Posterior cingulate gyrus (tissue), 11 donors: Measurements from ENCODE around the gene CHPF.

ENCODE experiments used
- DNase-seq, 10 donors: peaks; one replicate each; pipeline versions ENCODE4 v3.0.0 to v3.0.0-alpha.2; 2020 to 2021; ENCODE audit warnings: mixed read lengths in 3 of 10
- intact Hi-C: fragments of 100-400 bp; cut with DNase I; formaldehyde crosslinking; loops from one replicate; pipeline ENCODE4 v1.15.1; 2023

CHPF gene, protein sequence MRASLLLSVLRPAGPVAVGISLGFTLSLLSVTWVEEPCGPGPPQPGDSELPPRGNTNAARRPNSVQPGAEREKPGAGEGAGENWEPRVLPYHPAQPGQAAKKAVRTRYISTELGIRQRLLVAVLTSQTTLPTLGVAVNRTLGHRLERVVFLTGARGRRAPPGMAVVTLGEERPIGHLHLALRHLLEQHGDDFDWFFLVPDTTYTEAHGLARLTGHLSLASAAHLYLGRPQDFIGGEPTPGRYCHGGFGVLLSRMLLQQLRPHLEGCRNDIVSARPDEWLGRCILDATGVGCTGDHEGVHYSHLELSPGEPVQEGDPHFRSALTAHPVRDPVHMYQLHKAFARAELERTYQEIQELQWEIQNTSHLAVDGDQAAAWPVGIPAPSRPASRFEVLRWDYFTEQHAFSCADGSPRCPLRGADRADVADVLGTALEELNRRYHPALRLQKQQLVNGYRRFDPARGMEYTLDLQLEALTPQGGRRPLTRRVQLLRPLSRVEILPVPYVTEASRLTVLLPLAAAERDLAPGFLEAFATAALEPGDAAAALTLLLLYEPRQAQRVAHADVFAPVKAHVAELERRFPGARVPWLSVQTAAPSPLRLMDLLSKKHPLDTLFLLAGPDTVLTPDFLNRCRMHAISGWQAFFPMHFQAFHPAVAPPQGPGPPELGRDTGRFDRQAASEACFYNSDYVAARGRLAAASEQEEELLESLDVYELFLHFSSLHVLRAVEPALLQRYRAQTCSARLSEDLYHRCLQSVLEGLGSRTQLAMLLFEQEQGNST

DNA sequence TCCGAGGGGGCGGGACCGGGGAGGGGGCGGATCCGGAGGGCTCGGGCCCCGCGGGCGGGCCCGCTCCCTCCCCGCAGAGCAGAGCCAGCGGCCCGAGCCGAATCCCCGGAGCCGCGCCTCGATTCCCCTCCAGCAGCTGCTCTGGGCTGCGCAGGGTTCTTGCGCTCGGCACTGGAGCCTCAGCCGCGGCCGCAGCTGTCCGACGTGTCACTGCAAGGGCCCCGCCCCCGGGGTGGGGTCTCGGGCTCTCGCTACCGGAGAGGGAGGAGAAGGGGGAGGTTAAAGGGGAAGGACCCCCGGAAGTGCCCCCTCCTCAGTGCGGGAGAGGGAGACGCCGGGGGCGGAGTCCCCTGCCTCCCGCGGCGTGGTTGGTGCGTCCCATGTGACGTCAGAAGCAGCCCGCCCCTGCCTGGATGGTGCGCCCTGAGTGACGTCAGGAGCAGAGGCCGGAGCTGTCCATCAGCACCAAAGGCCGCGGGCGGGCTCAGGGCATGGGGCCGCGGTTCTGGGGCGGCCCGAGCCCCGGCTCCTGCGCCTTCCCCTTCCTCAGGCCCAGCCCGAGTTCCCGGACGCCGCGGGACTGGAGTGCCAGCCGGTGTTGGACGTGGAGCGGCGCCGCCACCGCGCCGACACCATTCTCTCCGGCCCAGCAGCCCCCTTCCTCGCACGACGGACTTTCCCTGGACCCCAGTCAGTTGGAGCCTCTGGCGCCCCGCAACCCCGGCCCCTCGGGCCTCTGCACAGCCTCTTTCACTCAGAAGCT lies at the start of gene CHPF, which contains the start of gene TMEM198:
Gene CHPF (minus strand): TSS at position 214 of the 763 bp plus-strand sequence. CDS start 271 bp downstream, outside the sequence.
Gene TMEM198 (plus strand): TSS at position 433 of the 763 bp plus-strand sequence. CDS start 700 bp downstream, outside the sequence.
- intact Hi-C loops: loop anchor here (2.0 to 5.0 kb wide), 3 partner anchors 53 to 156 kb away; partner anchors contain the start of genes DNPEP and STK11IP
- DNase-seq: peak; percentile 98 to 100 (median 100)

DNA sequence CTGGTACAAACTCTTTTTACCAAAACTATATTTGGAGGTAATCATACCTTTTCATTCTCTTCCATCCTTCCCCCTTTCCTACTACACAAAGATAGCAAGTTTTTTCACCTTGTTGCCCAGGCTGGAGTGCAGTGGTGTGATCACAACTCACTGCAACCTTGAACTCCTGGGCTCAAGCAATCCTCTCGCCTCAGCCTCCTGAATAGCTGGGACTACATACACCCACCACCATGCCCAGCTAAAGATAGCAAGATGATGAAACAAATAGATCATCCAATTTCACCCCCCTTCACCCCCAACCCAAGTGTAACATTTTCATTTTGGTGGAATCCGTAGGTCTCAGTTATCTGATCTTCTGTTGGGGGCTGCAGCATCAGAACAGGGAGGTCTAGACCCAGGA lies 49.5 kb upstream of the CHPF start:
- intact Hi-C loops: no loop called here
- peak in 2 of 10 donors; percentile 0 to 1 for DNase-seq

DNA sequence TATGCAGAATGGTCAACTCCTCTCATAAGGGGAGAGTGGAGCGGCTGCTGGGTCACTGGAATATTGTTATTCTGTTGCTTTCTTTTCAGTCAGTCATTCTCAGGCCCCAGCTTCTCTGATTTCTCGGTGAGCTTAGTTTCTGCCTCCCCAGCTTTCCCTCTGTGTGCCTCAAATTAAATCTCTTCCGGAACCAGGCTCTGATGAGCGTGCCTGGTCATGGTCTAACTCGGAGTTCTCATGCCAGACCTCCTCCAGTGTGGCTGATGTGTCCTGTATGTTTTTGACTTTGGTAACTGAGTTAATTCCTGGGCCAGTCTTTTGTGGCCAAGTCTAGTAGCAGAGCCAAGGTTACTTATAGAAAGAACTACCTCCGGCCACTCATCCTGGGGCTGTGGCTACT lies 49.1 kb upstream of the CHPF start:
- intact Hi-C loops: no loop called here
- peak in 3 of 10 donors; percentile 0 to 27 (median 8) for DNase-seq

DNA sequence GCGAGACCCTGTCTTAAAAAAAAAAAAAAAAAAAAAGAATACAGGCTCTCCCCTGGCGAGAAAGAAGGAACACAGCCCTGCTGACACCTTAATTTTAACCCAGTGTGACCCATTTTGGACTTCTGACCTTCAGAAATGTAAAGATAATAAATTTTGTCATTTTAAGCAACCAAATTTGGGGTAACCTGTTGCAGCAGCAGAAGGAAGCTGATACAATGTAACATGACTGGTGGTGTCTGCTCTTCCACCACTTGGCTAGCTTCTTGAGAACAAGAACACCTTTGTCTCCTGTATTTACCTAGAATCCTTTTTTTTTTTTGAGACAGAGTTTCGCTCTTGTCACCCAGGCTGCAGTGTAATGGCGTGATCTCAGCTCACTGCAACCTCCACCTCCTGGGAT lies 47.5 kb upstream of the CHPF start:
- DNase-seq: no peak
- intact Hi-C loops: no loop called here

DNA sequence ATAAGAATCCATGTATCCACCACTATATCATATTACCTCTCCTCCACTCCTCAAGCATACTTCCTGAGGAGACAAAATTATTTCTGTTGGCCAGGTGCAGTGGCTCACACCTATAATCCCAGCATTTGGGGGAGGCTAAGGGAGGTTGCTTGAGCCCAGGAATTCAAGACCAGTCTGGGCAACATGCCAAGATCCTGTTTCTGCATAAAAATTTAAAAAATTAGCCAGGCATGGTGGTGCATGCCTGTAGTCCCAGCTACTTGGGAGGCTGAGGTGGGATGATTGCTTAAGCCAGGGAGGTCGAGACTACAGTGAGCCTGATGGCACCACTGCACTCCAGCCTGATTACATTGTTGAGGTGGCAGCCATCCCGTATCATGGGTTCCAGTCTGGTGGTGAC lies 37.7 kb upstream of the CHPF start:
- peak in 2 of 10 donors; percentile 1 to 13 for DNase-seq
- intact Hi-C loops: no loop called here

DNA sequence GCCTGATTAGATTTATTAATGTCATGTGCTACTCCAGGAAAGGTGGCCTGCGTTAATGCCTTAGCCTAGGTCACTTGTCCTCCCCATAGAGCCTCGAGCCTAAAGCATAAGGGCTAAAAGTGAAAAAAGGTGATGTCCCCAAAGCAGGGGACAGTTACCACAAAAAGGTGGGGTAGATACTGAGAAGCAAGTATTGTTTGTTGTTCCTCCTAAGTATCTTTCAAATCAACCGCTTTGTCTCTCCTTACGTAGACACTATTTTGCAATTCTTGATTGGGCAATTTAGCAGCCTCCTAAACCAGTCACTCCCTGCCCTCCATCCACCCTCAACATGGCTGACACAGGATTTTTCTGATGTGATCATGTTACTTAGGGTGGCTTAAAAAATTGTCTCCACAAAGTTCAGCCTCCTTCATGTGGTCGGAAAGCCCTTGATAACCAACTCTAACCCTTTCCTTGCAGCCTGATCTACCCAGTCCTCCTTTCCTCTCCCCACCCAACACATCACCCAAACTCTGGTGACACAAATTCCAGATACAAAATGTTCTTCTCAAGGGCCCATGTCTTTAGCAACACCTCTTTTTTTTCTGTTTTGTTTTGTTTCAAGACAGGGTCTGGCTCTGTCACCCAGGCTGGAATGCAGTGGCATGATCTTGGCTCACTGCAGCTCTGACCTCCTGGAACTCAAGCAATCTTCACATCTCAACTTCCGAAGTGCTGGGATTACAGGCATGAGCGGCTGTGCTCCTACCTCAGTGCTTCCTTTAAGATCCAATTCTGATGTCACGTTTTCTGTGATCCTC lies 35.4 kb upstream of the CHPF start:
- DNase-seq: peak in 1 of 10 donors; percentile 3
- intact Hi-C loops: no loop called here

DNA sequence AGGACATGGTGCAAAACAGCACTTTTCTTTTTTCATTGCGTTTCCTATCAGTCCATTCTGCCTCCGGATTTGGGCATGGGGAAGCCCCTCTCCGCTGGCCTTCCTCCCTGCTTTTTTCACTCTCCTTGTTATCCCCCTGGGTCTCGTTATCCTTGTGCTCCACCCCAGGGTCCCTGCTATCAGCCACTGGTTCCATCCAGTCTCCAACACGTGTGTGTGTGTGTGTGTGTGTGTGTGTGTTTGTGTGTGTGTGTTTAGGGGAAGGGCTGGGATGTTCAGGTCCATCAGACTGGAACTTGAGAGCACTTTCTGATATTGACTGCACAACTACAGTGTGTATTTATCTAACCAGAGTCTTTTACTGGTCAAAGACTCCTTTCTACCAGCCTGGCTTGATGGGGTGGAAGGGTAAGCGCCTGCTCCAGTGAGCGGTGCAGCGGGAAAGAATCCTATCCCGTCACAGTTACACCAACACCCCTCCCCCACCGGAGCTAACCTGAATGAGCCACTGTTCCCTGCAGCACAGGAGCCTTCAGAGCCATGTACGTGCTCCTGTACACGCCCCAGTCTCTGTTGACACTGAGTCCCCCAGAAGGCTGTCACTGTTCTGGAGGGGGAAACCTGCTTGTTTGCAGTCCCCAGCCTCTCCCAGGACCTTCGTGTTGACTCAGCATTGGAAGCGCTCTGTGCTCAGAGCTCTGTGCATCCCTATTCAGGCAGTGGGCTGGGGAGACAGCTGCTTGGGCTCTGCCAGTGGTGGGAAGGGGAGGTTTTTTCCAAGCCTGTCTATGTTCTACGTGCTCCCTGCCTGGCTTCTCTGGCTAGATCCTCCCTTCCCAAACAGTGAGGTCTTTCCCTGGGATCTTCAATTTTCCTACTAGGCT lies 33.1 kb upstream of the CHPF start:
- DNase-seq: peak in 4 of 10 donors; percentile 14 to 69 (median 66)
- intact Hi-C loops: no loop called here

DNA sequence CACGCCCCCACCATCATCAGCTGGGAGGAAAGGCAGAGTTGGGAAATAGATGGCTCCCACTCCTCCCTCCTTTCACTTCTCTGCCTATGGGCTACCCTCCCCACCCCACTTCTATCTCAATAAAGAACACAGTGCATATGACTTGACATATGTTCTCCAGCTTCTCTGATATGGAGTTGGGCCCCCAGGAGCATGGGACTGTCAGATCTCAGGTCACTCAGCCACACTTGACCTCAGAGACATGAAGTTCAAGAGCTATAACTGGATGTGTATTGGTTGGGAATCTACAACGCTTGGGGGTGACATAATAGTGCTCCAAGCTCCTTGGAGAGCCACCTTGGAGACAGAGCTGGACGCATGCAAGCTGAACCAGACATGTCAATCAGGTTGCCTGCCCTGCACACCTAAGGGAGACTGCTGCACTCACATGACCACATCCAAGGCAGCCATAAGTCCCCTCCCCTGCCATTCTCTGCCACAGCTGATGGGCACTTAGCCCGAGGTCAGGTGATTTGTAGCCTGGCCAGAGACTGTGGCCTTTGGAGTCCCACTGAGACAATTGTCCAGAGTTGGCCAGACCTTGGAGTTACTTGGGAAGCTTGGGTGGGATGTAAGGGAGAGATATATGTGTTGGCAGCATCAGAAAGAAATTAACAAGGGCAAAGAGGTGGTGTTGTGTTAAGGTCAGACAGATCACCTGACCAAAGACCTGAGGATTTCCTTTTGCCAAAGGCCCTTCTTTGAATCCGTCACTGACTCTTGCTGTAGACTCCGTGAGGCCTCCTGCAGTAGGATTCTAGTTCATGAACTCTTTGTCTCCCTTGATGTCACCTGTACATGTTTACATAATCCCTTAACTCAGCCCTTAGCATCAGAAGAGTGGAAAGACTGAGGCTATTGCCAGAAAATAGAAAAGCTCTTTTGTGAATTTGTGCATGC lies 32.2 kb upstream of the CHPF start:
- intact Hi-C loops: no loop called here
- DNase-seq: peak in 4 of 10 donors; percentile 5 to 34 (median 28)

DNA sequence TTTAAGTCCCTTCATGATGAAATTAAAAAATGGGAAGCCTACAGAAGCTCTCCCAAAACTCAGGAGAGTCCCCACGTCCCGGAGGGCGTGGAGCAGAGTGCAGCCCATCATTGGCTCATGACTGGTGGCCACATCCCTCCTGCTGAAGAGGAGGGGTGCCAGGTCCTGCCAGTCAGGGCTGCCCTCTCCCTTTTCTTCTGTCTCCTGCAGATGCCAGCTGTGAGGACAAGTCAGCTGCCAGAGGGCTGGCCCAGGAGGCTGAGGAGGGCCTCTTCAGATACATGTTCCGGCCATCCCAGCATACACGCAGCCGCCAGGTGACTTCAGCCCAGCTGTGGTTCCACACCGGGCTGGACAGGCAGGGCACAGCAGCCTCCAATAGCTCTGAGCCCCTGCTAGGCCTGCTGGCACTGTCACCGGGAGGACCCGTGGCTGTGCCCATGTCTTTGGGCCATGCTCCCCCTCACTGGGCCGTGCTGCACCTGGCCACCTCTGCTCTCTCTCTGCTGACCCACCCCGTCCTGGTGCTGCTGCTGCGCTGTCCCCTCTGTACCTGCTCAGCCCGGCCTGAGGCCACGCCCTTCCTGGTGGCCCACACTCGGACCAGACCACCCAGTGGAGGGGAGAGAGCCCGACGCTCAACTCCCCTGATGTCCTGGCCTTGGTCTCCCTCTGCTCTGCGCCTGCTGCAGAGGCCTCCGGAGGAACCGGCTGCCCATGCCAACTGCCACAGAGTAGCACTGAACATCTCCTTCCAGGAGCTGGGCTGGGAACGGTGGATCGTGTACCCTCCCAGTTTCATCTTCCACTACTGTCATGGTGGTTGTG lies 31.1 kb upstream of the CHPF start:
- DNase-seq: peak in 4 of 10 donors; percentile 9 to 77 (median 60)
- intact Hi-C loops: no loop called here

DNA sequence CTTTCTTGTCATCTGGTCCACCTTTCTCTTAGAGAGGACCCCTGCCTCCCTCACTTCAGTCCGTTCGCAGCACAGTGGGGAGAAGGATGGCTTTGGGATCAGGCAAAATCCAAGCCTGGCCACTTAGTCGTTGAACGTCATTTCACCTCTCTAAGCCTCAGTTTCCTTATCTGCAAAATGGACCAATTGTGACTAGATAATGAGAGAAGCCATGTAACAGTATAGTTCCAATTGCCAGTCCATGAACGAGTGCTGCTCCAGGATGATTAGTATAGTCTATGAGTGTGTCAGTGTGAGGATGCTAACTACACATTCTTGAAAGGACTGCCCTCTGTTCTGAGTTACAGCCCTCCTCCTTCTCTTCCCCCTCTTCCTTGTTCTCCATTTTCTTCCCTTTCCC lies 29.6 kb upstream of the CHPF start:
- intact Hi-C loops: no loop called here
- peak in 3 of 10 donors; percentile 0 to 26 (median 12) for DNase-seq

DNA sequence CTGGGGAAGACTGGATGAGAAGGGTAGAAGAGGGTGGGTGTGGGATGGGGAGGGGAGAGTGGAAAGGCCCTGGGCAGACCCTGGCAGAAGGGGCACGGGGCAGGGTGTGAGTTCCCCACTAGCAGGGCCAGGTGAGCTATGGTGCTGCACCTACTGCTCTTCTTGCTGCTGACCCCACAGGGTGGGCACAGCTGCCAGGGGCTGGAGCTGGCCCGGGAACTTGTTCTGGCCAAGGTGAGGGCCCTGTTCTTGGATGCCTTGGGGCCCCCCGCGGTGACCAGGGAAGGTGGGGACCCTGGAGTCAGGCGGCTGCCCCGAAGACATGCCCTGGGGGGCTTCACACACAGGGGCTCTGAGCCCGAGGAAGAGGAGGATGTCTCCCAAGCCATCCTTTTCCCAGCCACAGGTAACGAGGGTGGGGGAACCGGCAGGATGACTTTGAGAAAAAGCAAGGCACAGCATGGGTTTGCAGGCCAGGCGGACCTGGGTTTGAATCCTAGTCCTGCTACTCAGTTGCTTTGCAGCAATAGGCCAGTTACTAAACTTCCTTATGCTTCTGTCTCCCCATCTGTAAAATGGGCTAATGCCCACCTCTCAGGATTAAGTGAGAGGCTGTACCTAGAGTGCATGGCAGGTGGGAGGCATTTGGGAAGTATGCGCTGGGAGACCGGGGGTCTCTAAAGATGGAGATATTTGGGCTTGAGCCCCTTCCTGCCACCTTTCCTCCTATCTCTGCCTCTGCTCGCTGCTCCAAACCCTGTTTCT lies 28.8 kb upstream of the CHPF start, which contains the start of gene INHA:
Gene INHA (plus strand): TSS at position 74 of the 765 bp plus-strand sequence. CDS start 65 bp downstream, at position 139.
- peak in 3 of 10 donors; percentile 3 to 75 (median 59) for DNase-seq
- intact Hi-C loops: no loop called here

DNA sequence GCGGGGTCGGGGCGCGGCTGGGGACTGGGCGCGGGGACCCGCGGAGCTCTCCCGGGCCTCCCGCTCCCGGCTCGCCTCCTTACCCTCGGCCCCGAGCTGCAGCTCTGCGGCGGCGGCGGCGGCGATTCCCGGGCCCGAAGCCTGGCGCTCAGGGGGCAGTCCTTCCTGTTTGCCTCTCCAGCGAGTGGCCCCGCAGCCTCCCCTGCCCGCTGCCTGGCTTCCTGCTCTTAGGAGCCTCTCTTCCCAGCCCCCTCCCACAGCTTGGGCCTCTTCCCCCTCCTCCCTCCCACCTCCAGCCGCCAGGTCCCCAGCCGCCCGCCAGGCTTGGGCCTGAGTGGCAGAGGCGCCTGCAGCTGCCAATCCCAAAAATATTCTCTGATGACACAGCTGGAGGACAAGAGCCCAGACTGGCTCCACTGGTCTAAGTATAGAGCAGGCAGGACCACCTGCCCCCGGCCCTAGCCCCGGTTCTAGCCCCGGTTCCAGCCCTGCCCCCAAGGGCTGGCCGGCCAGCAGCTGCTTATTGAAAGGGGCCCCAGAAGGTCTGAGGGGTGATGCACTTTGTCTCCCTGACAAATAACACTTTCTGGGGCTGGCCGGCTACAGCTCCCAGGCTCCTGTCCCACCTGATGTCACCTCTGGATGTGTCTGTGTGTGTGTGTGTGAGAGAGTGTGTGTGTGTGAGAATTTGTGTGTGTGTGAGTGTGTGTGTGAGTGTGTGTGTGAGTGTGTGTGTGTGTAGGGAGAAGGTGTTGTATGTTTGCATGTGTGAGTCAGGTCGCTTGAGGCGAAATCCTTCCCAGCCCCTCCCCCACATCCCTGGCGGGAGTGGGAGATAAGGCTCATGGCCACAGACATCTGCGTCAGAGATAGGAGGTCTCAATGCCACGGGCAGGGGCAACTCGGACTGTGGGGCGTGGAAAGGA lies 28.0 kb upstream of the CHPF start, which contains the start of gene OBSL1:
Gene OBSL1 (minus strand): TSS at position 229 of the 926 bp plus-strand sequence. CDS start 307 bp downstream, outside the sequence.
- DNase-seq: peak; percentile 20 to 94 (median 68)
- intact Hi-C loops: no loop called here

DNA sequence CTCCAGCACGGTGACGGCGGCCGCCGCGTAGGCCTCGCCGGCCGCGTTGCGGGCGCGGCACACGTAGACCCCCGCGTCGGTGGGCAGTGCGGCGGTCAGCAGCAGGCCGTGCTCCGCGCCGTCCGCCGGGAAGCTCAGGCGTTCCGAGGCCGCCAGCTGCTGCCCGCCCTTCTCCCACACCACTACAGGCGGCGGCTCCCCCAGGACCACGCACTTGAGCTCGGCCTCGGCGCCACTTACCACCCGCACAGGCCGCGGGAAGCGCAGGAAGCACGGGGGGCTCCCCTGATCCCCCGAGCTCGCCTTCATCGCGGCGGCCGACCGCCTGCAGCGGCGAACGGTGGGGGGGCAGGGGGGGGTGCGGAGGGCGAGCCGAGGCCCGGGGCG lies 27.3 kb upstream of the CHPF start:
- intact Hi-C loops: no loop called here
- peak in 3 of 10 donors; percentile 11 to 81 (median 65) for DNase-seq

DNA sequence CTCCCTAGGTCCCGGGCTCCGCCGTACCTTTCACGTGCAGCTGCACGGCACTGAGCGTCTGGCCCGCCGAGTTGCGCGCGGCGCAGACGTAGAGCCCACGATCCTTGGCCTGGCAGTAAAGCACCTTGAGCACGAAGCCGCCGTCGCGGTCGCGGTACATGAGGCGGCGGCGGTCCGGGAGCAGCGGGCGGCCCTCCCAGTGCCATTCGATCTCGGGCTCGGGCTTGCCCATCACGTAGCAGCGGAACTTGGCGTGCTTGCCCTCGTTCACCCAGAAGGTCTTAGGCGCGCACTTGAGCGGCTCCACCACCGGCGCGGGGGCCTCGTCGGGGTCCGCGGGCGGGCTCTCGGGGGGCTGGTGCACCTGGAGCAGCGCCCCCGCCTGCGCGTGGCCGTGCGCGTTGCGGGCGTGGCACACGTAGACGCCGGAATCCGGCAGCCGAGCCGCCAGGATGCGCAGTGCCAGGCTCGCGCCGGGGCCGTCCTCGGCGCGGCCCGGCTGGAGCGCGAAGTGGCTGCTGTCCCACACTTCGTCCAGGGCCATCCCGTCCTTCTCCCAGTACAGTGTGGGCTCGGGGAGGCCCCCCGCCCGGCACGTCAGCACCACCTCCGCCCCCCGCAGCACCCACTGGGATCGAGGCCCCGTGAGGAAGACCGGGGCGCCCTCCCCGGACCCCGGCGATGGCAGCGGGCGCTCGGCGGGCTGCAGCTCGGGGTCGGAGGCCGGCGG lies 26.8 kb upstream of the CHPF start:
- peak in 4 of 10 donors; percentile 16 to 88 (median 57) for DNase-seq
- intact Hi-C loops: no loop called here
